Astrocyte of the cerebellum (primary cell): ENCODE data around the gene ZNF70.

ENCODE experiments used
- DNase-seq: peaks from one replicate; pipeline ENCODE4 v3.0.0-alpha.2; 2011; ENCODE audit warnings: low read depth
- H3K4me3 ChIP-seq: 2 replicates; pipeline ENCODE4 v1.5.1; 2011; ENCODE audit warnings: mild to moderate bottlenecking, low read depth, low read length, moderate library complexity
- in situ Hi-C: cut with HindIII; loops from 2 replicates; pipeline ENCODE4 v1.10.0; 2017; ENCODE audit warnings: low sequenced_read_pairs
- TF ChIP-seq, protein P1 (sequence below): IDR thresholded peaks from 2 replicates; pipeline ENCODE4 v1.5.1; 2012; ENCODE audit warnings: low read length, low read depth, moderate library complexity, mild to moderate bottlenecking; ENCODE audit errors: missing control alignments

Gene ZNF70

GRCh38 chr22:23779731-23780130 is 28.8 kb upstream of the ZNF70 start:
- in situ Hi-C loops, result no loop called here
- no peak for DNase-seq
- no peak overlapping the region for H3K4me3 ChIP-seq
- TF ChIP-seq, protein P1, sequence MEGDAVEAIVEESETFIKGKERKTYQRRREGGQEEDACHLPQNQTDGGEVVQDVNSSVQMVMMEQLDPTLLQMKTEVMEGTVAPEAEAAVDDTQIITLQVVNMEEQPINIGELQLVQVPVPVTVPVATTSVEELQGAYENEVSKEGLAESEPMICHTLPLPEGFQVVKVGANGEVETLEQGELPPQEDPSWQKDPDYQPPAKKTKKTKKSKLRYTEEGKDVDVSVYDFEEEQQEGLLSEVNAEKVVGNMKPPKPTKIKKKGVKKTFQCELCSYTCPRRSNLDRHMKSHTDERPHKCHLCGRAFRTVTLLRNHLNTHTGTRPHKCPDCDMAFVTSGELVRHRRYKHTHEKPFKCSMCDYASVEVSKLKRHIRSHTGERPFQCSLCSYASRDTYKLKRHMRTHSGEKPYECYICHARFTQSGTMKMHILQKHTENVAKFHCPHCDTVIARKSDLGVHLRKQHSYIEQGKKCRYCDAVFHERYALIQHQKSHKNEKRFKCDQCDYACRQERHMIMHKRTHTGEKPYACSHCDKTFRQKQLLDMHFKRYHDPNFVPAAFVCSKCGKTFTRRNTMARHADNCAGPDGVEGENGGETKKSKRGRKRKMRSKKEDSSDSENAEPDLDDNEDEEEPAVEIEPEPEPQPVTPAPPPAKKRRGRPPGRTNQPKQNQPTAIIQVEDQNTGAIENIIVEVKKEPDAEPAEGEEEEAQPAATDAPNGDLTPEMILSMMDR, result no peak

DNA sequence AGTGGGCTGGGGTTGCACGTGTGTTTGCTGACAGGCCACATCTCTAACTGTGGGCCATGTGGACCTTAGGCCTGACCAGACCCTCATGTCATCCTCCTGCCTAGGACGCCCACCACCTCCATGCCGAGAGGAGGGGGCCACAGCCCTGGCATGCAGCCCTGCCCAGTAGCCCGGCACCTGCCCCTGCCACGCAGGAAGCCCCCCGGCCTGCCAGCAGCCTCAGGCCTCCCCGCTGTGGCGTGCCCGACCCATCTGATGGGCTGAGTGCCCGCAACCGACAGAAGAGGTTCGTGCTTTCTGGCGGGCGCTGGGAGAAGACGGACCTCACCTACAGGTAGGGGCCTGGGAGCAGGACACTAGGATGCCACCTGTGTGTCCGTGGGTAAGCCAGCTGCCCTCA is 28.2 kb upstream of the ZNF70 start:
- TF ChIP-seq, protein P1, result no peak
- DNase-seq, result no peak
- in situ Hi-C loops, result no loop called here
- H3K4me3 ChIP-seq, result no peak overlapping the region

GRCh38 chr22:23778577-23778900 is 27.6 kb upstream of the ZNF70 start:
- in situ Hi-C loops, result no loop called here
- no peak overlapping the region for H3K4me3 ChIP-seq
- no peak for DNase-seq
- TF ChIP-seq, protein P1, result no peak

GRCh38 chr22:23777776-23778576 is 27.1 kb upstream of the ZNF70 start:
- TF ChIP-seq, protein P1, result no peak
- no peak for DNase-seq
- in situ Hi-C loops, result no loop called here
- no peak overlapping the region for H3K4me3 ChIP-seq

GRCh38 chr22:23775779-23776375 is 25.0 kb upstream of the ZNF70 start:
- no peak for DNase-seq
- TF ChIP-seq, protein P1, result no peak
- in situ Hi-C loops, result no loop called here

GRCh38 chr22:23774922-23775436 is 24.1 kb upstream of the ZNF70 start:
- in situ Hi-C loops, result no loop called here
- DNase-seq, result peak; percentile 27
- TF ChIP-seq, protein P1, result no peak
- no peak overlapping the region for H3K4me3 ChIP-seq

More at GRCh38 chr22:23775779-23776375, 25.0 kb upstream of the ZNF70 start:
- H3K4me3 ChIP-seq, result no peak overlapping the region
